Left lung (tissue), 10 donors: Measurements from ENCODE around the gene COG4. TPM values are rescaled to one million over a fixed set of nuclear protein-coding genes. Genes with fewer than 3 reads are reported as not detected.
A peak's percentile ranks its signal among the peaks of the same experiment; 100 is the strongest.

Experiments
- ATAC-seq: fragments of 200-7000 bp; cut with Tn5 transposase; one replicate; pipeline ENCODE4 v1.9.1; 2020; ENCODE audit warnings: moderate library complexity
- DNase-seq, 4 donors: peaks; one replicate each; pipeline ENCODE4 v3.0.0-alpha.2; 2013 to 2020
- H3K27ac ChIP-seq, 2 donors: fragments of 200-600 bp; sonication (generic) in 1 of 2; one replicate each; pipeline versions ENCODE4 v1.5.0 to v1.8.0; 2020 to 2021
- H3K27me3 ChIP-seq, 2 donors: fragments of 200-600 bp; sonication (generic) in 1 of 2; one replicate each; pipeline versions ENCODE4 v1.5.0 to v1.8.0; 2020 to 2021
- H3K36me3 ChIP-seq, 2 donors: fragments of 200-600 bp; sonication (generic) in 1 of 2; one replicate each; pipeline versions ENCODE4 v1.5.0 to v1.8.0; 2020 to 2021
- H3K4me1 ChIP-seq, 2 donors: fragments of 200-600 bp; one replicate each; pipeline ENCODE4 v1.8.0; 2021
- H3K4me3 ChIP-seq, 2 donors: fragments of 200-600 bp; sonication (generic) in 1 of 2; one replicate each; pipeline versions ENCODE4 v1.5.0 to v1.8.0; 2020 to 2021; ENCODE audit warnings: mild to moderate bottlenecking in 1 of 2
- H3K9me3 ChIP-seq, 2 donors: fragments of 200-600 bp; sonication (generic) in 1 of 2; one replicate each; pipeline versions ENCODE4 v1.5.0 to v1.8.0; 2020 to 2021
- intact Hi-C, 2 donors: fragments of 100-400 bp; cut with DNase I; formaldehyde crosslinking; loops; one replicate each; pipeline versions ENCODE4 v1.11.2 to v1.14.2; 2022
- polyA plus RNA-seq, 6 donors: library from polyadenylated mRNA; unstranded; fragments of 120-200 nt; gene quantifications; one replicate each; pipeline ENCODE4 v1.2.1, GENCODE V29; 2013; ENCODE audit not compliant: insufficient read length in 6 of 6
- total RNA-seq, 2 donors: library from RNA; stranded (reverse); fragmentation: NEBNext Ultra II Directional; extraction: Animal tissue kit (Norgen Biotek cat#: 25700); gene quantifications; one replicate each; pipeline ENCODE4 v1.2.1, GENCODE V29; 2021
- TF ChIP-seq, protein P1 (sequence below), 2 donors: fragments of 200-600 bp; sonication (generic) in 1 of 2; IDR thresholded peaks; one replicate each; pipeline versions ENCODE4 v1.5.0 to v1.8.0; 2021; ENCODE audit warnings: antibody characterized with exemption in 2 of 2
- donor health status: DM: no; HTN: yes; CAD: no.
- donor health status: DM: no; HTN: no; CAD: no.

COG4 gene
- total and polyA plus RNA-seq, 8 donors = 56.0 to 66.7 (median 59.1) TPM

DNA sequence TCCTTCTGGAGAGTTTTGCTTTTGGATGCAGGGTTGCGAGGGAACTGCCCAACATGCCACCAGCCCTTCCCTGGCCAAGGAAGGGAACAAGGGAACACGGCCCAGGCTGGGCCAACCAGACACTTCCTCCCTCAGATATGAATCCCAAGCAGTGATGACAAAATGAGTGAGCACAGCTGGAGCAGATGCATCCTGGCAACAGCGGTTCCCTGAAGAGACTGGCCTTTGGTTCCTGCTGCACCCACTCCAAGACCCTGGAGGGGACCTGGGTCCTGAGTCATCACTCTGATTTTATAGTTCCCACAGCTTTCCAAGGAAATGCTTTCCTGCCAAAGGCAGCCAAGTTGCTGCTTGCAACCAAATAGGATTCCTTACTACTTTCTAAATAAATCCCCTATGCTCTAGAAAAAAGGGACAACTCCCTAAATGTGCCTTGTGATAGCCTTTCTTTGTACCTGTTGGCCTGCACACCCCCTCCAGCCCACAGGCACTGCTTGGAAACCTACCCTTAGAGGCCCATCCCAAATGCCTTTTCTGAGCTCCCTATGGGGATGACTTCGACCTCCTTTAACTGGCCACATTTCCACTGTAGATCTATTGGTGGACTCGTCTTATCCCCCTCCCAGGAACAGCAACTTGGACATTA, 89.8 kb downstream of the COG4 start:
- H3K4me3 ChIP-seq = no peak overlapping the region
- peak; percentile 4 for ATAC-seq
- intact Hi-C loops = no loop called here
- no peaks in the 10 kb centered on the region for H3K9me3 ChIP-seq
- peak overlapping the region; percentile 67 to 95 for H3K27ac ChIP-seq
- peaks cover 60 to 96% of the 10 kb centered on the region in 2 donors for H3K4me1 ChIP-seq
- TF ChIP-seq, protein P1, sequence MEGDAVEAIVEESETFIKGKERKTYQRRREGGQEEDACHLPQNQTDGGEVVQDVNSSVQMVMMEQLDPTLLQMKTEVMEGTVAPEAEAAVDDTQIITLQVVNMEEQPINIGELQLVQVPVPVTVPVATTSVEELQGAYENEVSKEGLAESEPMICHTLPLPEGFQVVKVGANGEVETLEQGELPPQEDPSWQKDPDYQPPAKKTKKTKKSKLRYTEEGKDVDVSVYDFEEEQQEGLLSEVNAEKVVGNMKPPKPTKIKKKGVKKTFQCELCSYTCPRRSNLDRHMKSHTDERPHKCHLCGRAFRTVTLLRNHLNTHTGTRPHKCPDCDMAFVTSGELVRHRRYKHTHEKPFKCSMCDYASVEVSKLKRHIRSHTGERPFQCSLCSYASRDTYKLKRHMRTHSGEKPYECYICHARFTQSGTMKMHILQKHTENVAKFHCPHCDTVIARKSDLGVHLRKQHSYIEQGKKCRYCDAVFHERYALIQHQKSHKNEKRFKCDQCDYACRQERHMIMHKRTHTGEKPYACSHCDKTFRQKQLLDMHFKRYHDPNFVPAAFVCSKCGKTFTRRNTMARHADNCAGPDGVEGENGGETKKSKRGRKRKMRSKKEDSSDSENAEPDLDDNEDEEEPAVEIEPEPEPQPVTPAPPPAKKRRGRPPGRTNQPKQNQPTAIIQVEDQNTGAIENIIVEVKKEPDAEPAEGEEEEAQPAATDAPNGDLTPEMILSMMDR (IDR thresholded peaks at IDR 0.05) = no peak
- DNase-seq = peak in 1 of 4 donors; percentile 63
- H3K36me3 ChIP-seq = no peaks in the 10 kb centered on the region
- H3K27me3 ChIP-seq = no peaks in the 10 kb centered on the region

DNA sequence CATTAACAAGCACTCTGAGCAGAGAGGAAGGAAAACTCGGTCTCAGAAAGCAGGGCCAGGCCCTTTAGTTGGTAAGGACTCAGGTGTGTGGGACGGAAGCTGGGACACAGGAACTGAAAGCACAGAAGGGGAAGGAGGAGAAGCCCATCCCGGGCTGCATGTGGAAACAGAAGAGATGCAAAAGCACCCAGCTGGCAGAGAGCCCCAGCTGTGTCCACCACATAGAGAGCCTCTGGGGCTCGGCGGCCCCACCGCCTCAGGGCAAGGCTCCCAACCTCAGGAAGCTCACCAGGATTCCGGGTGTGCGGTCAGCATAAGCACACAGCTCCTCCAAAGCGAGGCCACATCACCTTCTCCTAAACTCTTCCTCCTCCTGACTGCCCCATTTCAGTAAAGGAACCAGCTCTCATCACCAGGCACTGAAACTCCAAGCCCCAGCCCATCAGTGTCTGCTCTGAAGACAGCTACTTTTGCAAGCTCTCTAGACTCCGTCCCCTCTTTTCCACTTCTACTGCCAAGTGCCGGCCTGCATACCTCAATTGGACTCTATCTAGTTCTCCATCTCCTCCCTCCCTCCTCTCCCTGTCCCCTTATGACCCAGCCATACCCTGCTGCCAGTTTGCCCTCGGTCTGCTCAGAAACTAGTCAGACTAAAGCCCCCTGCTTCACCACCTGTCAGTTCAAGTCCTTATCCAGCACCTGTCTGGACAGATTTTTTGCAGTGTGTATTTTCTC, 90.5 kb downstream of the COG4 start:
- TF ChIP-seq, protein P1 (IDR thresholded peaks at IDR 0.05) = no peak
- peaks cover 67 to 99% of the 10 kb centered on the region in 2 donors for H3K4me1 ChIP-seq
- H3K27me3 ChIP-seq = no peaks in the 10 kb centered on the region
- H3K9me3 ChIP-seq = no peaks in the 10 kb centered on the region
- no peak for ATAC-seq
- DNase-seq = peak in 2 of 4 donors; percentile 43 to 58
- peak overlapping the region; percentile 67 to 95 for H3K27ac ChIP-seq
- intact Hi-C loops = no loop called here
- no peaks in the 10 kb centered on the region for H3K36me3 ChIP-seq
- H3K4me3 ChIP-seq = no peak overlapping the region

DNA sequence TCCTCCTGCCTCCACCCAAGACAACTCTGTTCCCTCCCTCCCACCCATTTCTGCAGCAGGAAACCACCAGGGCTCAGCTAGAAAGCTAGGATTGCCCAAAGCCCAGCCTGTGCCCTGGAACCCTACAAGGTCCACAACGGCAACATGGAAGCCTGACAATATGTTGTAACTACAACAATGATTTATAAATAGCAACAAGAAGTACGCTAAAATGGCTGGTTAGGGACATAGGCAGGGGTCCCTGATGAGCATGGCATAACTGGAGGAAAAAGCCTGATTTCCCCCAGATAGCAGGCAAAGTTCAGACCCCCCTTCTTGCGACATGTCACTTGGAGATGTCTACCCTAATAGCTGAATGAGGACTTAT, 91.0 kb downstream of the COG4 start:
- Histone ChIP-seq H3K36me3 (no peaks in the 10 kb centered on the region), H3K9me3 (no peaks in the 10 kb centered on the region), H3K4me3 (no peak overlapping the region), H3K4me1 (peaks cover 70 to 99% of the 10 kb centered on the region in 2 donors), H3K27me3 (no peaks in the 10 kb centered on the region), H3K27ac (peak overlapping the region; percentile 67 to 95)
- no peak for DNase-seq
- no peak for ATAC-seq
- intact Hi-C loops = no loop called here
- TF ChIP-seq, protein P1 (IDR thresholded peaks at IDR 0.05) = no peak

DNA sequence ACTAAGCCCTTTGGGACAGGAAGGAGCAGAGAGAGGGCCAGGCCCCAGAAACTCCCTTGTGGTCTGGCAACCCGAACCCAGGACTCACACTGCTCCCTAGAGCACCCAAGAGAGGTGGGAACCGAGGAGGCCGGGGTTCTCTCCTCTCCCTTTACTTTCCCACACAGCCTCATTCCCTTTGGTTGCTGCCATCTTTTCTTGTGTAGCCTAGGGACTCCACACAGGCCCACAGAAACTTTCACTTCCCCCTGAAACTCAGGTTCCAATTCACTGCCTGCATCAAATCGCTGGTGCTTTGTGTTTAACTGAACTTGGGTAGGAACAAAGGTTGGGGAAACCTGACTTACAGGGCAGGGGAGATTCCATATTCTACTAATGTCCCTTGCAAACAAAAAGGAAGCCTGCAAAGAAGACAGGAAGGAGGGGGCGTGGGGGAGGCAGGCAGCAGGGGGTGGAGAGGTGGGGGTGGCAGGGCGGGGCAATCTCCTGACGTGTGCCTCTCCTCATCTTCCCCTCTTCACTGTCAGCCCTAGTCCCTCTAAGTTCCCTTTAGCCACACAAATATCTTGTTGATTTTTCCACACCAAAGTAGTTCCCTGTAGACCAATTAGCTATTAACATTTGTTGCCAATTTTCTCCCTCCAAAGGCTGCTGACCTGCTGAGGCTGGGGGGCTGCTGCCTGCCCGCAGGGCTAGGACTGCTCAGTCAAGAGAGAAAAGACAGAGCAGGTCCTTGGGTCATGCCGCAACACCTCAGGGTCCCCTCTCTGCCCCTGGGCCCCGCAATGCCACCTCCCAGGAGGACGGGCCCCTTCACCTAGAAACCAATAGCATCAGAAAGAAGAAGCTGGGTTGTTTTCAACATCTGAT, 92.5 kb downstream of the COG4 start:
- no peaks in the 10 kb centered on the region for H3K27me3 ChIP-seq
- H3K36me3 ChIP-seq = no peaks in the 10 kb centered on the region
- peaks cover 63 to 99% of the 10 kb centered on the region in 2 donors for H3K4me1 ChIP-seq
- intact Hi-C loops = no loop called here
- DNase-seq (peak in 1 of 4 donors; percentile 51), ATAC-seq (peak; percentile 14)
- H3K9me3 ChIP-seq = no peaks in the 10 kb centered on the region
- H3K4me3 ChIP-seq = no peak overlapping the region
- peak overlapping the region; percentile 91 to 95 for H3K27ac ChIP-seq
- TF ChIP-seq, protein P1 (IDR thresholded peaks at IDR 0.05) = no peak

Other genes starting within 250 kb of the COG4 start
- gene AARS1, start 234.0 kb downstream of the COG4 start, total RNA-seq = 100 to 1,000 TPM; 100 to 111 TPM
- gene AARS1, start 234.0 kb downstream of the COG4 start, polyA plus RNA-seq = 10 to 100 TPM; 64.7 to 85.9 (median 73.9) TPM
- gene DDX19B, start 224.4 kb downstream of the COG4 start, total RNA-seq = 10 to 100 TPM; 23.5 to 26.5 TPM
- gene DDX19B, start 224.4 kb downstream of the COG4 start, polyA plus RNA-seq = 10 to 100 TPM; 32.4 to 37.5 (median 35.7) TPM
- 10 to 100 TPM; 28.8 to 31.7 TPM for gene DDX19A, start 176.7 kb downstream of the COG4 start, total RNA-seq
- gene DDX19A, start 176.7 kb downstream of the COG4 start, polyA plus RNA-seq = 10 to 100 TPM; 42.2 to 49.6 (median 46.2) TPM
- 10 to 100 TPM; 28.7 to 35.1 TPM for gene ST3GAL2, start 84.5 kb downstream of the COG4 start, total RNA-seq
- gene ST3GAL2, start 84.5 kb downstream of the COG4 start, polyA plus RNA-seq = 10 to 100 TPM; 25.3 to 38.5 (median 30.6) TPM
- gene FCSK, start 69.0 kb downstream of the COG4 start, total RNA-seq = 10 to 100 TPM; 20.4 to 20.7 TPM
- gene FCSK, start 69.0 kb downstream of the COG4 start, polyA plus RNA-seq = 10 to 100 TPM; 11.0 to 17.8 (median 14.3) TPM
- 100 to 1,000 TPM; 210 to 255 TPM for gene SF3B3, start 262 bp upstream of the COG4 start, total RNA-seq
- 100 to 1,000 TPM; 331 to 396 (median 375) TPM for gene SF3B3, start 262 bp upstream of the COG4 start, polyA plus RNA-seq
- 1 to 10 TPM; 2.1 to 4.1 TPM for gene IL34, start 123.0 kb upstream of the COG4 start, total RNA-seq
- gene IL34, start 123.0 kb upstream of the COG4 start, polyA plus RNA-seq = under 1 TPM; 0.24 to 0.55 (median 0.42) TPM
- 10 to 100 TPM; 58.1 to 96.3 TPM for gene MTSS2, start 162.5 kb upstream of the COG4 start, total RNA-seq
- gene MTSS2, start 162.5 kb upstream of the COG4 start, polyA plus RNA-seq = 100 to 1,000 TPM in 4 of 6 donors, 10 to 100 TPM in 2; 95.3 to 106 (median 102) TPM